Parathyroid adenoma (tissue), 2 donors: ENCODE measurements around the gene SYTL5.

Experiments used
- H2AFZ ChIP-seq: fragments of 300-600 bp; sonication (generic); one replicate; pipeline ENCODE4 v1.7.0; 2017; ENCODE audit warnings: antibody characterized with exemption, mild to moderate bottlenecking
- H3K27ac ChIP-seq: fragments of 300-600 bp; sonication (generic); one replicate; pipeline ENCODE4 v1.7.0; 2017
- H3K27me3 ChIP-seq: fragments of 300-600 bp; sonication (generic); one replicate; pipeline ENCODE4 v1.7.0; 2017; ENCODE audit warnings: low read length; ENCODE audit not compliant: control insufficient read depth, insufficient read depth
- H3K36me3 ChIP-seq: fragments of 300-600 bp; sonication (generic); one replicate; pipeline ENCODE4 v1.7.0; 2017; ENCODE audit warnings: low read length; ENCODE audit not compliant: control insufficient read depth, insufficient read depth
- H3K4me1 ChIP-seq: fragments of 300-600 bp; sonication (generic); one replicate; pipeline ENCODE4 v1.7.0; 2017; ENCODE audit warnings: control low read depth
- H3K4me2 ChIP-seq: fragments of 300-600 bp; sonication (generic); one replicate; pipeline ENCODE4 v1.7.0; 2017; ENCODE audit warnings: low read length
- H3K4me3 ChIP-seq: fragments of 300-600 bp; sonication (generic); one replicate; pipeline ENCODE4 v1.7.0; 2017; ENCODE audit warnings: low read depth, low read length
- H3K79me2 ChIP-seq: fragments of 300-600 bp; sonication (generic); one replicate; pipeline ENCODE4 v1.7.0; 2017; ENCODE audit warnings: control low read depth
- H3K9ac ChIP-seq: fragments of 300-600 bp; sonication (generic); one replicate; pipeline ENCODE4 v1.7.0; 2017; ENCODE audit warnings: mild to moderate bottlenecking
- H3K9me3 ChIP-seq: fragments of 300-600 bp; sonication (generic); one replicate; pipeline ENCODE4 v1.7.0; 2017; ENCODE audit warnings: low read length; ENCODE audit not compliant: control insufficient read depth
- TF ChIP-seq, protein P1 (sequence below): fragments of 300-600 bp; sonication (generic); IDR thresholded peaks from one replicate; pipeline ENCODE4 v1.7.0; 2017; ENCODE audit warnings: antibody characterized with exemption, mild to moderate bottlenecking
- donor health status: primary hyperparathyroidism.

SYTL5 gene

DNA sequence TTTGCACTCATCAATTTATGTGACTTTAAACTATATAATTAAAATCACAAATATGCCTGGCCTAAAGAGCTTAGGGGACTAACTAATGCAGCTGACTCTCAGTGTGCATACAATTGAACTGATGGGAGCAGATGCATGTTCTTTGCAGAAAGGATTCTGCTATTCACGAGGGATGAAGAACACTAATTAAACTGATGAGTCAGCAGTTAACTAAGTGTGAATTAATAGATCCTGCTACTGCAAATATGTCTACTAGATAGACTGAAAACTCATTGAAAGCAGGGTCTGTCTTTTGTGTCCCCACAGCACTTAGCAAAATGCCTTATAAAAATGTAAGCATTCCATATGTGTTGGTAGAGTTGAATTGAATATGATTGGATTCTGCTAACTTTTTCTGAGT is 110.4 kb downstream of the SYTL5 start:
- no peak overlapping the region for H2AFZ ChIP-seq
- no peak overlapping the region for H3K27ac ChIP-seq
- no peak overlapping the region for H3K9ac ChIP-seq
- no peaks in the 10 kb centered on the region for H3K4me1 ChIP-seq
- TF ChIP-seq, protein P1, sequence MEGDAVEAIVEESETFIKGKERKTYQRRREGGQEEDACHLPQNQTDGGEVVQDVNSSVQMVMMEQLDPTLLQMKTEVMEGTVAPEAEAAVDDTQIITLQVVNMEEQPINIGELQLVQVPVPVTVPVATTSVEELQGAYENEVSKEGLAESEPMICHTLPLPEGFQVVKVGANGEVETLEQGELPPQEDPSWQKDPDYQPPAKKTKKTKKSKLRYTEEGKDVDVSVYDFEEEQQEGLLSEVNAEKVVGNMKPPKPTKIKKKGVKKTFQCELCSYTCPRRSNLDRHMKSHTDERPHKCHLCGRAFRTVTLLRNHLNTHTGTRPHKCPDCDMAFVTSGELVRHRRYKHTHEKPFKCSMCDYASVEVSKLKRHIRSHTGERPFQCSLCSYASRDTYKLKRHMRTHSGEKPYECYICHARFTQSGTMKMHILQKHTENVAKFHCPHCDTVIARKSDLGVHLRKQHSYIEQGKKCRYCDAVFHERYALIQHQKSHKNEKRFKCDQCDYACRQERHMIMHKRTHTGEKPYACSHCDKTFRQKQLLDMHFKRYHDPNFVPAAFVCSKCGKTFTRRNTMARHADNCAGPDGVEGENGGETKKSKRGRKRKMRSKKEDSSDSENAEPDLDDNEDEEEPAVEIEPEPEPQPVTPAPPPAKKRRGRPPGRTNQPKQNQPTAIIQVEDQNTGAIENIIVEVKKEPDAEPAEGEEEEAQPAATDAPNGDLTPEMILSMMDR, result no peak
- no peak overlapping the region for H3K4me3 ChIP-seq
- no peaks in the 10 kb centered on the region for H3K79me2 ChIP-seq
- no peak overlapping the region for H3K4me2 ChIP-seq
- no peaks in the 10 kb centered on the region for H3K9me3 ChIP-seq
- no peaks in the 10 kb centered on the region for H3K36me3 ChIP-seq
- no peaks in the 10 kb centered on the region for H3K27me3 ChIP-seq

DNA sequence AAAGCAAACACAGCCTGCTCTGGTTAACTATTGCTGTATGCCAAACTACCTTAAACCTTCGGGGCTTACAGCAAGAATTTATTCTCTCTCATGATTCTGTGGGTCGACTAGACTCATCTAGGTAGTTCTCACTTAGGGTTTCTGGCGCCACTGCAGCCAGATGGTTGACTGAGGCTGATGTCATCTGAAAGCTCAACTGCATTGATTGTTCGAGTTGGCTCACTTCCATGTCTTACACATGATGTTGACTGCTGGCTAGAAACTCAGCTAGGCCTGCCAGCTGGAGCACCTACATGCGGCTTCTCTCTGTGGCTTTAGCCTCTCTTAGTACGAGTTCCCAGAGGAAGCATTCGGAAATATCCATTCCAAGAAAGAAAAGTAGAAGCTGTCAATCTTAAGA is 111.1 kb downstream of the SYTL5 start:
- no peaks in the 10 kb centered on the region for H3K79me2 ChIP-seq
- H3K27me3 ChIP-seq, result no peaks in the 10 kb centered on the region
- TF ChIP-seq, protein P1, result no peak
- no peak overlapping the region for H3K4me2 ChIP-seq
- no peaks in the 10 kb centered on the region for H3K9me3 ChIP-seq
- no peak overlapping the region for H3K27ac ChIP-seq
- H3K36me3 ChIP-seq, result no peaks in the 10 kb centered on the region
- no peak overlapping the region for H3K9ac ChIP-seq
- H2AFZ ChIP-seq, result no peak overlapping the region
- H3K4me1 ChIP-seq, result no peaks in the 10 kb centered on the region
- H3K4me3 ChIP-seq, result no peak overlapping the region

DNA sequence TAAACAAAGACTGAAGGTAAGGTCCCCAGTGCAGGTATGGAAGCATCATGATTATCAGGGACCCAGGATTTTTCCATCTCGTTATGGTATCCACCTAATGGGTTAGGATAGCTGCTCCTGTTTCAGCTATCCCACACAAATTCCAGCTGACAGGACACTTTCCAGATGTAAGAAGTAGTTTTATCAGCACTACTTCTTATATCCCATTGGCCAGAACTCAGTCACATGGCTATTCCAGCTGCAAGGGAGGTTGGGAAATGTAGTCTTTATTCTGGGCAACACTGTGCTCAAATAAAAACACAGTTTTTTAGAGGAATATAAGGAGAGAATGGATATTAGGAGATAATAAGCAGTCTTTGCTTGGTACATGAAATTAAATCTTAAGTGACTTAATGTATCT is 117.6 kb downstream of the SYTL5 start:
- H3K9me3 ChIP-seq, result no peaks in the 10 kb centered on the region
- no peaks in the 10 kb centered on the region for H3K36me3 ChIP-seq
- H3K79me2 ChIP-seq, result no peaks in the 10 kb centered on the region
- H3K27ac ChIP-seq, result no peak overlapping the region
- TF ChIP-seq, protein P1, result no peak
- no peak overlapping the region for H2AFZ ChIP-seq
- H3K4me1 ChIP-seq, result no peaks in the 10 kb centered on the region
- H3K9ac ChIP-seq, result no peak overlapping the region
- H3K4me2 ChIP-seq, result no peak overlapping the region
- no peaks in the 10 kb centered on the region for H3K27me3 ChIP-seq
- no peak overlapping the region for H3K4me3 ChIP-seq

DNA sequence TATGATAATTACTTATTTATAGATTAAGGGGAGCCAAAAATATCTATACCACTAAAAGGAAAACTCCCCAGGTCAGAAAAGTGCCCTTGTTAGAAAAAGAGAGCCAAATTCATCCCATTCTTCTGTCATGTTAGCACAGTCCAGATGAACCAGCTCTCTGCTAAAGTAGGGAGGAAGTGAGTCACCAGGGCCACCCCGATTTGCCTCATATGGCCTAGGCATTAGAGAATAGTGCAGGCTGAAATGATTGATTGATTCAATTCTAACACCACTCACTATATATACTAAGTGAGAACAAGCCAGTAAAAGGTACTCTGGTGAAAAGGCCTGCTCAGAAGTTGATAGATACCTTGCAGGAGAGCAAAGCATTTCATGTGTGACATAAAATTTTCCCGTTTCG is 119.8 kb downstream of the SYTL5 start:
- no peaks in the 10 kb centered on the region for H3K9me3 ChIP-seq
- TF ChIP-seq, protein P1, result no peak
- no peaks in the 10 kb centered on the region for H3K79me2 ChIP-seq
- no peak overlapping the region for H3K27ac ChIP-seq
- no peaks in the 10 kb centered on the region for H3K27me3 ChIP-seq
- no peaks in the 10 kb centered on the region for H3K36me3 ChIP-seq
- no peaks in the 10 kb centered on the region for H3K4me1 ChIP-seq
- H3K4me2 ChIP-seq, result no peak overlapping the region
- no peak overlapping the region for H2AFZ ChIP-seq
- H3K4me3 ChIP-seq, result no peak overlapping the region
- no peak overlapping the region for H3K9ac ChIP-seq

DNA sequence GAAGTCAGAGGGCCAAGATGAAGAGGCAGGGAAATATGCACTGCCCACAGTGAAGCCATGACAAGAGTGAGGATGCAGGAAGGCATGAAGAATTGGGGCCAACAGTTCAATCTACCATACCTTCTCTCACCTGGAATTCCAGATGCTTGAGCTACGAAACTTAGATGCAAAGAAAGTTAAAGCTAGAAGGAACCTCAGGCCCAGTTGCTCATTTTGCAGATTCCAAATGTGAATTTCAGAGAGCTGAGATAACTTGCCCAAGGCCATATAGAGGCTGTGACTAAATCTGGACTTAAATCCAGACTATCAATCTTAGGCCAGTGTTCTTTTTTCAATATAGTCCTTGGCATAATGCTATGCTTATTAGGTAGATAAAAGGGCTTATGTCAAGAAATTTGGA is 121.6 kb downstream of the SYTL5 start:
- H3K4me3 ChIP-seq, result no peak overlapping the region
- no peaks in the 10 kb centered on the region for H3K27me3 ChIP-seq
- H3K36me3 ChIP-seq, result no peaks in the 10 kb centered on the region
- no peak overlapping the region for H3K4me2 ChIP-seq
- H3K27ac ChIP-seq, result no peak overlapping the region
- H3K79me2 ChIP-seq, result no peaks in the 10 kb centered on the region
- H3K9ac ChIP-seq, result no peak overlapping the region
- no peaks in the 10 kb centered on the region for H3K9me3 ChIP-seq
- H2AFZ ChIP-seq, result no peak overlapping the region
- TF ChIP-seq, protein P1, result no peak
- H3K4me1 ChIP-seq, result no peaks in the 10 kb centered on the region
